Loucy (cell line): ENCODE results near the gene WLS.

ENCODE experiments used
- H2AFZ ChIP-seq: fragments of 200-600 bp; sonication (generic); 2 replicates; pipeline ENCODE4 v1.6.0; 2016; ENCODE audit warnings: antibody characterized with exemption, mild to moderate bottlenecking, low read length, moderate library complexity
- H3F3A ChIP-seq: fragments of 200-600 bp; 2 replicates; pipeline ENCODE4 v1.6.0; 2016; ENCODE audit warnings: antibody characterized with exemption, low read depth, mild to moderate bottlenecking
- H3K27me3 ChIP-seq: fragments of 200-600 bp; sonication (generic); 2 replicates; pipeline ENCODE4 v1.6.1; 2014; ENCODE audit warnings: low read length, mild to moderate bottlenecking; ENCODE audit not compliant: insufficient read depth, poor library complexity, severe bottlenecking
- H3K36me3 ChIP-seq: fragments of 200-600 bp; sonication (generic); 2 replicates; pipeline ENCODE4 v1.6.1; 2016; ENCODE audit warnings: low read length; ENCODE audit not compliant: insufficient read depth
- H3K4me1 ChIP-seq: fragments of 200-600 bp; sonication (generic); 2 replicates; pipeline ENCODE4 v1.5.1; 2014; ENCODE audit warnings: low read length, mild to moderate bottlenecking; ENCODE audit not compliant: insufficient read depth, poor library complexity, severe bottlenecking
- H3K4me2 ChIP-seq: fragments of 200-600 bp; sonication (generic); 2 replicates; pipeline ENCODE4 v1.6.0; 2014; ENCODE audit warnings: antibody characterized with exemption, low read length, low read depth, mild to moderate bottlenecking; ENCODE audit not compliant: poor library complexity, severe bottlenecking
- H3K4me3 ChIP-seq: fragments of 200-600 bp; sonication (generic); 2 replicates; pipeline ENCODE4 v1.5.1; 2014; ENCODE audit warnings: low read length, mild to moderate bottlenecking, mixed read lengths; ENCODE audit not compliant: poor library complexity, severe bottlenecking
- H3K79me2 ChIP-seq: fragments of 200-600 bp; sonication (generic); 2 replicates; pipeline ENCODE4 v1.6.1; 2014; ENCODE audit warnings: low read length; ENCODE audit not compliant: insufficient read depth
- H3K9ac ChIP-seq: fragments of 200-600 bp; sonication (generic); 2 replicates; pipeline ENCODE4 v1.6.0; 2014; ENCODE audit warnings: mild to moderate bottlenecking, low read depth, low read length, moderate library complexity; ENCODE audit not compliant: poor library complexity, severe bottlenecking
- H3K9me2 ChIP-seq: fragments of 200-600 bp; sonication (generic); replicated peaks from 2 replicates; pipeline ENCODE4 v1.6.1; 2016; ENCODE audit warnings: low read depth, low read length, mixed read lengths
- H3K9me3 ChIP-seq: fragments of 200-600 bp; sonication (generic); 2 replicates; pipeline ENCODE4 v1.6.1; 2014; ENCODE audit warnings: mild to moderate bottlenecking, antibody characterized with exemption, low read length, low read depth; ENCODE audit not compliant: insufficient read depth
- H4K20me1 ChIP-seq: fragments of 200-600 bp; sonication (generic); 2 replicates; pipeline ENCODE4 v1.6.0; 2014; ENCODE audit warnings: antibody characterized with exemption, low read length, mild to moderate bottlenecking; ENCODE audit not compliant: insufficient read depth, poor library complexity, severe bottlenecking
- EZH2phosphoT487 ChIP-seq: fragments of 200-600 bp; IDR thresholded peaks from 2 replicates; pipeline ENCODE4 v1.6.1; 2018; ENCODE audit warnings: antibody characterized with exemption, mild to moderate bottlenecking, moderate library complexity, borderline replicate concordance
- TF ChIP-seq, protein P1 (sequence below): fragments of 200-600 bp; sonication (generic); conservative IDR thresholded peaks from 2 replicates; pipeline ENCODE4 v1.5.1; 2014; ENCODE audit warnings: mild to moderate bottlenecking, antibody characterized with exemption, low read length

WLS gene

DNA sequence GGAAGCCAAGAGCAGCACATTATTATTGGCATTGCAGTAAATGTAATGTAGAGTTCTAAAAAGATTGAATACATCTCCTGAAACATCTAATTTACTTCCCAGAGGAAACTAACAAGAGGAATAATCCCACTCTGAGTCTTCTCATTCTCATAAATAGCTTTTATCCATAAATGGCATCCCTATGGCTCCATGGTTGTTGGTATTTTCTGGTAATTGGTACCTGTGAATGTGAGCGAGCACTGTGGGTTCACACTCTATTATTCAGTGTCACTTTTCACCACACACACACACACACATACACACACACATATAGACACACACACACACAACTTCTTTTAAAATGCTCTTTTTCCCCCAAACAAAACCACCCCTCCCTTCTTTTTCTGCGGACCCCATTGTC lies 4.7 kb upstream of the WLS start:
- TF ChIP-seq, protein P1, sequence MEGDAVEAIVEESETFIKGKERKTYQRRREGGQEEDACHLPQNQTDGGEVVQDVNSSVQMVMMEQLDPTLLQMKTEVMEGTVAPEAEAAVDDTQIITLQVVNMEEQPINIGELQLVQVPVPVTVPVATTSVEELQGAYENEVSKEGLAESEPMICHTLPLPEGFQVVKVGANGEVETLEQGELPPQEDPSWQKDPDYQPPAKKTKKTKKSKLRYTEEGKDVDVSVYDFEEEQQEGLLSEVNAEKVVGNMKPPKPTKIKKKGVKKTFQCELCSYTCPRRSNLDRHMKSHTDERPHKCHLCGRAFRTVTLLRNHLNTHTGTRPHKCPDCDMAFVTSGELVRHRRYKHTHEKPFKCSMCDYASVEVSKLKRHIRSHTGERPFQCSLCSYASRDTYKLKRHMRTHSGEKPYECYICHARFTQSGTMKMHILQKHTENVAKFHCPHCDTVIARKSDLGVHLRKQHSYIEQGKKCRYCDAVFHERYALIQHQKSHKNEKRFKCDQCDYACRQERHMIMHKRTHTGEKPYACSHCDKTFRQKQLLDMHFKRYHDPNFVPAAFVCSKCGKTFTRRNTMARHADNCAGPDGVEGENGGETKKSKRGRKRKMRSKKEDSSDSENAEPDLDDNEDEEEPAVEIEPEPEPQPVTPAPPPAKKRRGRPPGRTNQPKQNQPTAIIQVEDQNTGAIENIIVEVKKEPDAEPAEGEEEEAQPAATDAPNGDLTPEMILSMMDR = no peak
- TF ChIP-seq EZH2phosphoT487 = no peak
- no peaks in the 10 kb centered on the region for H3K4me1 ChIP-seq
- no peaks in the 10 kb centered on the region for H4K20me1 ChIP-seq
- H3K9me3 ChIP-seq = no peaks in the 10 kb centered on the region
- no peaks in the 10 kb centered on the region for H3K27me3 ChIP-seq
- H3K9ac ChIP-seq = no peak overlapping the region
- H3K4me2 ChIP-seq = no peak overlapping the region
- no peaks in the 10 kb centered on the region for H3K36me3 ChIP-seq
- no peak overlapping the region for H3K4me3 ChIP-seq
- no peaks in the 10 kb centered on the region for H3F3A ChIP-seq
- H3K79me2 ChIP-seq = no peaks in the 10 kb centered on the region
- no peak overlapping the region for H2AFZ ChIP-seq
- no peaks in the 10 kb centered on the region for H3K9me2 ChIP-seq

DNA sequence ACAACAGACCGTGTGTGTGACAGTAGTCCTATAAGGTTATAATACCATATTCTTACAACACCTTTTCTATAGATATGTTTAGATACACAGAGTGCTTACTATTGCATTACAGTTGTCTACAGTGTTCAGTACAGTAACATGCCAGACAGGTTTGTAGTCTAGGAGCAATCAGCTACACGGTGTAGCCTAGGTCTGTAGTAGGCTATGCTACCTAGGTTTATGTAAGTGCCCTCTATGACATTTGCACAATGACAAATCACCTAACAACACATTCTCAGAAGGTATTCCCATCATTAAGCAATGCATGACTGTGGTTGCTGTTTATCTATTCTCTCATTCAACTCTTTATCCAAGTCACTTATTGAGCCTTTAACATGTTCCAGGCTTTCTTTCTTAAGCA lies 1.8 kb upstream of the WLS start:
- Histone ChIP-seq H2AFZ (no peak overlapping the region), H3K27me3 (no peaks in the 10 kb centered on the region), H3K36me3 (no peaks in the 10 kb centered on the region), H3K9me3 (no peaks in the 10 kb centered on the region), H4K20me1 (no peaks in the 10 kb centered on the region), H3K9ac (no peak overlapping the region), H3F3A (no peaks in the 10 kb centered on the region), H3K9me2 (no peaks in the 10 kb centered on the region), H3K4me2 (no peak overlapping the region), H3K4me3 (no peak overlapping the region), H3K79me2 (no peaks in the 10 kb centered on the region), H3K4me1 (no peaks in the 10 kb centered on the region)
- TF ChIP-seq, protein P1 = no peak
- no peak for TF ChIP-seq EZH2phosphoT487

DNA sequence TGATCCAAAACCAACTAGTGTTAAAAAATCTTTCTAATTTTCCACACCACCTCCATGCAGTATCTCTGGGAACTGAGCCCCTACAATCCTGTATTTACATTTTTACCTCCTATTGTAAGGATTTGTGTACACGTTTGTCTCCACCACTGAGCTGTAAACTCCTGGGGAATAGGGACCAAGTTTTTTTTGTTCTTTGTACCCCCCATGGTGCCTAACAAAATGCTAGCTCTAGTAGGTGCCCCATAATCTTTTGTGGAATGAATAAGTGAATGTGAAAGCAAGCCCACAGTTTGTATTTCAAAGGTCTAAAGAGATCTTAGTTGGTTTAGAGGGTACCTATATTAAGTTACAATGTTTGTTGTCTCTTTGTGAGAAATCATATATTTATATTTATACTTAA lies 879 bp upstream of the WLS start:
- Histone ChIP-seq H3K4me3 (no peak overlapping the region), H4K20me1 (no peaks in the 10 kb centered on the region), H3K27me3 (no peaks in the 10 kb centered on the region), H3K9me2 (no peaks in the 10 kb centered on the region), H3K4me1 (no peaks in the 10 kb centered on the region), H3K79me2 (no peaks in the 10 kb centered on the region), H3K9me3 (no peaks in the 10 kb centered on the region), H2AFZ (no peak overlapping the region), H3K9ac (no peak overlapping the region), H3K36me3 (no peaks in the 10 kb centered on the region), H3K4me2 (no peak overlapping the region), H3F3A (no peaks in the 10 kb centered on the region)
- TF ChIP-seq, protein P1 = no peak
- TF ChIP-seq EZH2phosphoT487 = no peak
